ENCODE results near the gene MINDY1. TPM values are rescaled to one million over a fixed set of nuclear protein-coding genes. Genes with fewer than 3 reads are reported as not detected.

Gene MINDY1
- total and polyA plus RNA-seq, 9 of the 15 experiments (the other 6 are each of a cell fraction or from before 2014, with no cell fraction given): 0.49 to 11.0 (median 6.0) TPM

DNA sequence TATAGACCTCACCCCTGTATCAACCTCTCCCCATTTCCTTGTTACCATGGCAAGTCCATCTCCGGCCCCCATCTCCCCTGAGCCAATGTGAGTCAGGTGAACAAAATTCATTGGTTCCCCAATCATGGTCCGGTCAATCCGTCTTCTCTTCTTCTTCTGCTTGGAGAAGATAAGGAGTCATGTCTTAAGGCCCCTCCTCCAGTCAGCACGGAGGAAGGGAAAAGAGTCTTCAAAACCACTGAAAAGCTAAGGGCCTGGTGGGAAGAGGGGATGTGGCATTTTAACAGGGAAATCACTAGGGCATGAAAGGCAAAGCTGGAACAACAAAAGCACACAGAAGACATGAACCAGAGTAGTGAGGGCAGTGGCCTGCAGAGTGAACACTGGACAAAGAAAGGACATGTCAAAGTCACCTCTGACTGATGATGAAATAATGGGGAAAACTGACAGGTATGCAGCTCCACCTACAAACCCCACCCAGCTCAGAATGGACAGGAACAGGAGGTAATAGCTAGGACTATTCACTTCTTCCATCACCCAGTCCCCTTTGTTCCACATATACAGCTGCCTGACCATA lies 48.4 kb upstream of the MINDY1 start (continued):
- TF ChIP-seq, protein P1, sequence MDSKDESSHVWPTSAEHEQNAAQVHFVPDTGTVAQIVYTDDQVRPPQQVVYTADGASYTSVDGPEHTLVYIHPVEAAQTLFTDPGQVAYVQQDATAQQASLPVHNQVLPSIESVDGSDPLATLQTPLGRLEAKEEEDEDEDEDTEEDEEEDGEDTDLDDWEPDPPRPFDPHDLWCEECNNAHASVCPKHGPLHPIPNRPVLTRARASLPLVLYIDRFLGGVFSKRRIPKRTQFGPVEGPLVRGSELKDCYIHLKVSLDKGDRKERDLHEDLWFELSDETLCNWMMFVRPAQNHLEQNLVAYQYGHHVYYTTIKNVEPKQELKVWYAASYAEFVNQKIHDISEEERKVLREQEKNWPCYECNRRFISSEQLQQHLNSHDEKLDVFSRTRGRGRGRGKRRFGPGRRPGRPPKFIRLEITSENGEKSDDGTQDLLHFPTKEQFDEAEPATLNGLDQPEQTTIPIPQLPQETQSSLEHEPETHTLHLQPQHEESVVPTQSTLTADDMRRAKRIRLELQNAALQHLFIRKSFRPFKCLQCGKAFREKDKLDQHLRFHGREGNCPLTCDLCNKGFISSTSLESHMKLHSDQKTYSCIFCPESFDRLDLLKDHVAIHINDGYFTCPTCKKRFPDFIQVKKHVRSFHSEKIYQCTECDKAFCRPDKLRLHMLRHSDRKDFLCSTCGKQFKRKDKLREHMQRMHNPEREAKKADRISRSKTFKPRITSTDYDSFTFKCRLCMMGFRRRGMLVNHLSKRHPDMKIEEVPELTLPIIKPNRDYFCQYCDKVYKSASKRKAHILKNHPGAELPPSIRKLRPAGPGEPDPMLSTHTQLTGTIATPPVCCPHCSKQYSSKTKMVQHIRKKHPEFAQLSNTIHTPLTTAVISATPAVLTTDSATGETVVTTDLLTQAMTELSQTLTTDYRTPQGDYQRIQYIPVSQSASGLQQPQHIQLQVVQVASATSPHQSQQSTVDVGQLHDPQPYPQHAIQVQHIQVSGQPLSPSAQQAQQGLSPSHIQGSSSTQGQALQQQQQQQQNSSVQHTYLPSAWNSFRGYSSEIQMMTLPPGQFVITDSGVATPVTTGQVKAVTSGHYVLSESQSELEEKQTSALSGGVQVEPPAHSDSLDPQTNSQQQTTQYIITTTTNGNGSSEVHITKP (IDR thresholded peaks at IDR 0.05; ENCODE audit: partially characterized antibody): peak; percentile 36
- no peak for TF ChIP-seq COPS2 (conservative IDR thresholded peaks at IDR 0.05)
- TF ChIP-seq, protein P2, sequence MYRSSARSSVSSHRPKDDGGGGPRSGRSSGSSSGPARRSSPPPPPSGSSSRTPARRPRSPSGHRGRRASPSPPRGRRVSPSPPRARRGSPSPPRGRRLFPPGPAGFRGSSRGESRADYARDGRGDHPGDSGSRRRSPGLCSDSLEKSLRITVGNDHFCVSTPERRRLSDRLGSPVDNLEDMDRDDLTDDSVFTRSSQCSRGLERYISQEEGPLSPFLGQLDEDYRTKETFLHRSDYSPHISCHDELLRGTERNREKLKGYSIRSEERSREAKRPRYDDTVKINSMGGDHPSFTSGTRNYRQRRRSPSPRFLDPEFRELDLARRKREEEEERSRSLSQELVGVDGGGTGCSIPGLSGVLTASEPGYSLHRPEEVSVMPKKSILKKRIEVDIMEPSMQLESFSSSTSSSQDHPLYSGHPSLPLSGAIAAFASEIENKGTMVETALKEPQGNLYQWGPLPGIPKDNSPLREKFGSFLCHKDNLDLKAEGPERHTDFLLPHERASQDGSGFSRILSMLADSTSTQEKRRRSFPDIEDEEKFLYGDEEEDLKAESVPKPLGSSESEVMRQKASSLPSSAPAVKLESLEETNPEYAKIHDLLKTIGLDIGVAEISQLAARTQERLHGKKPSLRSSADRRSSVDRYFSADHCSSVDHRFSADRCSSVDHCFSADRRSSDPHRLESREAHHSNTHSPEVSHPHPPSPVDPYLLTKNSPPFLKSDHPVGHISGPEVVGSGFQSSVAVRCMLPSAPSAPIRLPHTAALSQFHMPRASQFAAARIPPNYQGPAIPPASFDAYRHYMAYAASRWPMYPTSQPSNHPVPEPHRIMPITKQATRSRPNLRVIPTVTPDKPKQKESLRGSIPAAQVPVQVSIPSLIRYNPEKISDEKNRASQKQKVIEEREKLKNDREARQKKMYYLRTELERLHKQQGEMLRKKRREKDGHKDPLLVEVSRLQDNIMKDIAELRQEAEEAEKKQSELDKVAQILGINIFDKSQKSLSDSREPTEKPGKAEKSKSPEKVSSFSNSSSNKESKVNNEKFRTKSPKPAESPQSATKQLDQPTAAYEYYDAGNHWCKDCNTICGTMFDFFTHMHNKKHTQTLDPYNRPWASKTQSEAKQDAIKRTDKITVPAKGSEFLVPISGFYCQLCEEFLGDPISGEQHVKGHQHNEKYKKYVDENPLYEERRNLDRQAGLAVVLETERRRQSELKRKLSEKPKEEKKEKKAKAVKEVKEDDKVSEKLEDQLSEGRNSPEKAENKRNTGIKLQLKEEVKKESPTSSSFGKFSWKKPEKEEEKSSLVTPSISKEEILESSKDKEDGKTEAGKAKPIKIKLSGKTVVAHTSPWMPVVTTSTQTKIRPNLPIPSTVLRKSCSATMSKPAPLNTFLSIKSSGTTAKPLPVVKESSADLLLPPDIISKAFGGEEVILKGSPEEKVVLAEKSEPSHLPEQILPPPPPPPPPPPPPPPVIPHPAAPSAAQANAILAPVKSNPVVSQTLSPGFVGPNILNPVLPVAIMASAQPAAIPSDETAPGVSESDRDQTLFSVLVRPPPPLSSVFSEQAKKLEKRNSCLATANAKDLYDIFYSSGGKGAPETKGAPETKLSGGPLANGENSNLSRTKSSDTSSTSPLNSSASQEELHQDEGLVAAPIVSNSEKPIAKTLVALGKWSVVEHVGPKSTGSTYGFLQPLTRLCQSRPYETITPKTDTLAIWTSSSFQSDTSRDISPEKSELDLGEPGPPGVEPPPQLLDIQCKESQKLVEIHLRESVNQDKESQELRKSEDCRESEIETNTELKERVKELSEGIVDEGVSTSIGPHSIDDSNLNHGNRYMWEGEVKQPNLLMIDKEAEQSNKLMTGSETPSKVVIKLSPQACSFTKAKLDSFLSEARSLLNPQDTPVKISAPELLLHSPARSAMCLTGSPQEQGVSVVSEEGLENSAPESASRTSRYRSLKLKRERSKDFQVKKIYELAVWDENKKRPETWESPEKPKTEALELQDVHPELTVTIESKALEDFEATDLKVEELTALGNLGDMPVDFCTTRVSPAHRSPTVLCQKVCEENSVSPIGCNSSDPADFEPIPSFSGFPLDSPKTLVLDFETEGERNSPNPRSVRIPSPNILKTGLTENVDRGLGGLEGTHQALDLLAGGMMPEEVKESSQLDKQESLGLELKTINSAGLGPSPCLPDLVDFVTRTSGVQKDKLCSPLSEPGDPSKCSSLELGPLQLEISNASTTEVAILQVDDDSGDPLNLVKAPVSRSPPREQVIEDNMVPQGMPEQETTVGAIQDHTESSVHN (IDR thresholded peaks at IDR 0.05; ENCODE audit: borderline replicate concordance in 1 of 2, low read depth in 1 of 2): no peak
- no peak for TF ChIP-seq ETS2 (tag; IDR thresholded peaks at IDR 0.05; ENCODE audit: borderline replicate concordance, poor library complexity, severe bottlenecking)
- peak; percentile 39; the same call in 1 of the 2 replicates for TF ChIP-seq NFIC (IDR thresholded peaks at IDR 0.05)
- TF ChIP-seq, protein P3, sequence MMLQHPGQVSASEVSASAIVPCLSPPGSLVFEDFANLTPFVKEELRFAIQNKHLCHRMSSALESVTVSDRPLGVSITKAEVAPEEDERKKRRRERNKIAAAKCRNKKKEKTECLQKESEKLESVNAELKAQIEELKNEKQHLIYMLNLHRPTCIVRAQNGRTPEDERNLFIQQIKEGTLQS (IDR thresholded peaks at IDR 0.05): peak; percentile 98
- TF ChIP-seq, protein P3 (CRISPR knock-in tag; conservative IDR thresholded peaks at IDR 0.05): no peak
- no peak for TF ChIP-seq CCAR2 (IDR thresholded peaks at IDR 0.05; ENCODE audit: low read depth, low read length)
- TF ChIP-seq, protein P4, sequence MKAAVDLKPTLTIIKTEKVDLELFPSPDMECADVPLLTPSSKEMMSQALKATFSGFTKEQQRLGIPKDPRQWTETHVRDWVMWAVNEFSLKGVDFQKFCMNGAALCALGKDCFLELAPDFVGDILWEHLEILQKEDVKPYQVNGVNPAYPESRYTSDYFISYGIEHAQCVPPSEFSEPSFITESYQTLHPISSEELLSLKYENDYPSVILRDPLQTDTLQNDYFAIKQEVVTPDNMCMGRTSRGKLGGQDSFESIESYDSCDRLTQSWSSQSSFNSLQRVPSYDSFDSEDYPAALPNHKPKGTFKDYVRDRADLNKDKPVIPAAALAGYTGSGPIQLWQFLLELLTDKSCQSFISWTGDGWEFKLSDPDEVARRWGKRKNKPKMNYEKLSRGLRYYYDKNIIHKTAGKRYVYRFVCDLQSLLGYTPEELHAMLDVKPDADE (conservative IDR thresholded peaks at IDR 0.05; ENCODE audit: control insufficient read depth, low read depth, low read length): no peak
- TF ChIP-seq LARP7 (IDR thresholded peaks at IDR 0.05): no peak
- TF ChIP-seq ZNF830 (CRISPR knock-in tag; IDR thresholded peaks at IDR 0.05): no peak
- TF ChIP-seq ZNF311 (CRISPR knock-in tag; IDR thresholded peaks at IDR 0.05): no peak
- no peak for TF ChIP-seq HDAC6 (IDR thresholded peaks at IDR 0.05; ENCODE audit: low read depth, low read length)

Measured in K562 (cell line).